H1 (cell line): ENCODE measurements around the gene SV2B. TPM values are rescaled to one million over a fixed set of nuclear protein-coding genes. Genes with fewer than 3 reads are reported as not detected.

Source experiments
- CTCF ChIA-PET: fragments of 300-600 bp; sonication (Branson Sonifier 250); formaldehyde crosslinking; loops from one replicate; lab custom pipeline; 2021; ENCODE audit not compliant: partially characterized antibody; lab: Charles Lee
- POLR2A ChIA-PET: fragments of 300-600 bp; sonication (Branson Sonifier 250); formaldehyde crosslinking; loops from one replicate; lab custom pipeline; 2021; ENCODE audit warnings: inconsistent platforms; ENCODE audit not compliant: partially characterized antibody; lab: Charles Lee
- DNase-seq, 2 experiments: peaks; one replicate each; pipeline versions ENCODE4 v3.0.0 to v3.0.0-alpha.2; 2010 to 2022; ENCODE audit warnings: low spot score in 2 of 2, low read depth in 1 of 2, mixed read lengths in 1 of 2
- FAIRE-seq: peaks from 2 replicates; lab custom pipeline; 2011; peaks lifted over from hg19 to GRCh38; lab: Jason Lieb, UNC
- H2AFZ ChIP-seq: 2 replicates; pipeline ENCODE4 v1.8.1; 2012; ENCODE audit warnings: low read length, inconsistent platforms
- H2AK5ac ChIP-seq: 2 replicates; pipeline ENCODE4 v1.6.1; 2013; ENCODE audit warnings: low read depth, low read length
- H2BK120ac ChIP-seq: replicated peaks from 2 replicates; pipeline ENCODE3; 2013; ENCODE audit warnings: low read depth, low read length, inconsistent platforms
- H2BK12ac ChIP-seq: 2 replicates; pipeline ENCODE4 v1.6.1; 2013; ENCODE audit warnings: low read depth, low read length
- H2BK15ac ChIP-seq: 2 replicates; pipeline ENCODE4 v1.6.1; 2013; ENCODE audit warnings: low read length
- H2BK20ac ChIP-seq: 2 replicates; pipeline ENCODE4 v1.6.1; 2013; ENCODE audit warnings: low read length
- H2BK5ac ChIP-seq: 2 replicates; pipeline ENCODE4 v1.6.1; 2013; ENCODE audit warnings: low read depth, low read length
- H3K14ac ChIP-seq: 2 replicates; pipeline ENCODE4 v1.6.1; 2013; ENCODE audit warnings: inconsistent platforms; ENCODE audit not compliant: insufficient read length
- H3K18ac ChIP-seq: 2 replicates; pipeline ENCODE4 v1.6.1; 2013; ENCODE audit warnings: low read length; ENCODE audit errors: extremely low read depth
- H3K23ac ChIP-seq: 2 replicates; pipeline ENCODE4 v1.6.1; 2013; ENCODE audit warnings: inconsistent platforms; ENCODE audit not compliant: insufficient read length
- H3K23me2 ChIP-seq: 2 replicates; pipeline ENCODE4 v1.6.1; 2013; ENCODE audit warnings: low read depth, low read length
- H3K27ac ChIP-seq: 2 replicates; pipeline ENCODE4 v1.6.1; 2011; ENCODE audit warnings: low read depth, low read length, inconsistent platforms
- H3K27me3 ChIP-seq, 4 experiments: replicated peaks in 1 of 4; 1 replicate in 1 of 4; 2 replicates in 3 of 4; pipeline versions ENCODE4 v1.6.1 to v1.8.1; 2011 to 2013; ENCODE audit warnings: low read length in 3 of 4, mild to moderate bottlenecking in 3 of 4, inconsistent platforms in 2 of 4, mixed read lengths in 2 of 4, moderate library complexity in 1 of 4; ENCODE audit not compliant: control insufficient read depth in 3 of 4, insufficient read depth in 3 of 4; ENCODE audit errors: extremely low read depth in 1 of 4
- H3K36me3 ChIP-seq, 4 experiments: 2 replicates each; pipeline versions ENCODE4 v1.6.1 to v1.8.1; 2011 to 2013; ENCODE audit warnings: mild to moderate bottlenecking in 4 of 4, low read length in 3 of 4, moderate library complexity in 2 of 4, control low read depth in 1 of 4, inconsistent platforms in 1 of 4; ENCODE audit not compliant: insufficient read depth in 4 of 4, control insufficient read depth in 2 of 4
- H3K4ac ChIP-seq: replicated peaks from 2 replicates; pipeline ENCODE3; 2013; ENCODE audit warnings: low read length, low read depth, mixed read lengths, inconsistent platforms; ENCODE audit not compliant: insufficient read length
- H3K4me1 ChIP-seq, 4 experiments: replicated peaks in 1 of 4; 1 replicate in 1 of 4; 2 replicates in 3 of 4; pipeline versions ENCODE4 v1.6.1 to v1.8.1; 2011 to 2013; ENCODE audit warnings: low read length in 3 of 4, inconsistent platforms in 2 of 4, mixed read lengths in 1 of 4; ENCODE audit not compliant: insufficient read depth in 4 of 4, control insufficient read depth in 3 of 4
- H3K4me2 ChIP-seq, 2 experiments: 2 replicates each; pipeline versions ENCODE4 v1.6.1 to v1.8.1; 2011 to 2013; ENCODE audit warnings: low read depth in 2 of 2, low read length in 2 of 2, control low read depth in 1 of 2, inconsistent platforms in 1 of 2, mild to moderate bottlenecking in 1 of 2; ENCODE audit not compliant: insufficient read depth in 1 of 2
- H3K4me3 ChIP-seq, 4 experiments: fragments of 200-600, 300-600 bp in 1 of 4; sonication (generic), shearing (Covaris generic), sonication (Bioruptor Twin) in 1 of 4; 2 replicates each; pipeline versions ENCODE4 v1.5.1 to v1.8.1; 2011 to 2016; ENCODE audit warnings: low read length in 4 of 4, low read depth in 3 of 4, control low read depth in 2 of 4, inconsistent platforms in 2 of 4, mild to moderate bottlenecking in 2 of 4, mixed read lengths in 1 of 4, moderate library complexity in 1 of 4; ENCODE audit not compliant: insufficient read depth in 2 of 4; ENCODE audit errors: extremely low read depth in 1 of 4
- H3K56ac ChIP-seq: replicated peaks from 2 replicates; pipeline ENCODE3; 2013; ENCODE audit warnings: low read depth, mild to moderate bottlenecking, mixed read lengths, low read length, inconsistent platforms; ENCODE audit not compliant: insufficient read length
- H3K79me1 ChIP-seq: 2 replicates; pipeline ENCODE4 v1.6.1; 2013; ENCODE audit warnings: low read depth, low read length, control low read depth
- H3K79me2 ChIP-seq, 2 experiments: 2 replicates each; pipeline versions ENCODE4 v1.6.1 to v1.8.1; 2012 to 2013; ENCODE audit warnings: low read length in 2 of 2, mild to moderate bottlenecking in 2 of 2, inconsistent platforms in 1 of 2; ENCODE audit not compliant: insufficient read depth in 2 of 2, control insufficient read depth in 1 of 2
- H3K9ac ChIP-seq, 4 experiments: replicated peaks in 1 of 4; 1 replicate in 1 of 4; 2 replicates in 3 of 4; pipeline versions ENCODE4 v1.6.1 to v1.8.1; 2011 to 2013; ENCODE audit warnings: low read depth in 3 of 4, low read length in 3 of 4, control low read depth in 2 of 4, mild to moderate bottlenecking in 2 of 4, moderate library complexity in 2 of 4, inconsistent platforms in 1 of 4; ENCODE audit errors: extremely low read depth in 1 of 4
- H3K9me3 ChIP-seq, 2 experiments: 2 replicates each; pipeline versions ENCODE4 v1.6.1 to v1.8.1; 2012 to 2013; ENCODE audit warnings: mild to moderate bottlenecking in 2 of 2, moderate library complexity in 2 of 2, control low read depth in 1 of 2, inconsistent platforms in 1 of 2, low read depth in 1 of 2, low read length in 1 of 2, mixed read lengths in 1 of 2; ENCODE audit not compliant: insufficient read depth in 2 of 2
- H4K20me1 ChIP-seq, 2 experiments: replicated peaks in 1 of 2; 2 replicates each; pipeline versions ENCODE3 to v1.8.1; 2011 to 2013; ENCODE audit warnings: inconsistent platforms in 2 of 2, low read length in 2 of 2, mild to moderate bottlenecking in 1 of 2; ENCODE audit not compliant: insufficient read depth in 2 of 2, control insufficient read depth in 1 of 2
- H4K5ac ChIP-seq: 2 replicates; pipeline ENCODE4 v1.6.1; 2013; ENCODE audit warnings: low read length, low read depth, mixed read lengths, inconsistent platforms; ENCODE audit not compliant: insufficient read length
- H4K8ac ChIP-seq: 2 replicates; pipeline ENCODE4 v1.8.0; 2013; ENCODE audit warnings: mild to moderate bottlenecking, moderate library complexity, low read length, inconsistent platforms; ENCODE audit not compliant: insufficient read depth; ENCODE audit errors: extremely low read depth
- H4K91ac ChIP-seq: replicated peaks from 2 replicates; pipeline ENCODE3; 2013; ENCODE audit warnings: low read length, mixed read lengths, inconsistent platforms; ENCODE audit not compliant: insufficient read length
- ATF3 ChIP-seq: IDR thresholded peaks from 2 replicates; pipeline ENCODE4 v1.6.1; 2011; ENCODE audit warnings: low read depth, mild to moderate bottlenecking, low read length; ENCODE audit not compliant: insufficient read depth
- CTCF ChIP-seq, 3 experiments: IDR thresholded peaks; 1 replicate in 2 of 3; 2 replicates in 1 of 3; pipeline versions ENCODE4 v1.5.1 to v1.6.1; 2011; ENCODE audit warnings: low read length in 3 of 3, mild to moderate bottlenecking in 3 of 3, inconsistent platforms in 2 of 3, low read depth in 1 of 3, moderate library complexity in 1 of 3; ENCODE audit not compliant: insufficient read depth in 1 of 3; ENCODE audit errors: control extremely low read depth in 1 of 3
- POLR2A ChIP-seq, 2 experiments: IDR thresholded peaks; 1 replicate in 1 of 2; 2 replicates in 1 of 2; pipeline ENCODE4 v1.6.1; 2011; ENCODE audit warnings: low read depth in 2 of 2, low read length in 2 of 2, mild to moderate bottlenecking in 2 of 2; ENCODE audit errors: control extremely low read depth in 1 of 2
- RBBP5 ChIP-seq: IDR thresholded peaks from 2 replicates; pipeline ENCODE4 v1.7.1; 2012; ENCODE audit warnings: low read depth, mild to moderate bottlenecking, inconsistent platforms, low read length, moderate library complexity, borderline replicate concordance
- RFX5 ChIP-seq: IDR thresholded peaks from 2 replicates; pipeline ENCODE4 v1.6.1; 2011; ENCODE audit warnings: low read depth, low read length, improper control_type of control experiment, borderline replicate concordance
- SAP30 ChIP-seq: fragments of 300-600 bp; sonication (generic); IDR thresholded peaks from 2 replicates; pipeline ENCODE4 v1.7.1; 2012; ENCODE audit warnings: low read length, moderate library complexity, mild to moderate bottlenecking, inconsistent platforms; ENCODE audit not compliant: insufficient read depth, insufficient replicate concordance
- SUZ12 ChIP-seq: fragments of 200-600 bp; sonication (generic); IDR thresholded peaks from 2 replicates; pipeline ENCODE4 v1.6.1; 2012; ENCODE audit warnings: mild to moderate bottlenecking, inconsistent platforms, low read length, moderate library complexity, mixed read lengths
- TAF1 ChIP-seq: IDR thresholded peaks from 2 replicates; pipeline ENCODE4 v1.6.1; 2011; ENCODE audit warnings: mild to moderate bottlenecking, low read depth, low read length
- TAF7 ChIP-seq: optimal IDR thresholded peaks from 2 replicates; pipeline ENCODE3; 2011; ENCODE audit warnings: low read depth, mild to moderate bottlenecking, inconsistent platforms, low read length, moderate library complexity, borderline replicate concordance
- TBP ChIP-seq: IDR thresholded peaks from 2 replicates; pipeline ENCODE4 v1.6.1; 2011; ENCODE audit warnings: low read depth, low read length, improper control_type of control experiment
- TCF12 ChIP-seq: IDR thresholded peaks from 2 replicates; pipeline ENCODE4 v1.6.1; 2011; ENCODE audit warnings: low read depth, mild to moderate bottlenecking, low read length
- WGBS, 2 experiments: shearing (Covaris generic) in 1 of 2; methylation state at CpG; one replicate each; pipeline versions ENCODE4 v1.1.6 to v1.1.7; 2013 to 2015; ENCODE audit warnings: low lambda C conversion rate in 2 of 2, mixed read lengths in 2 of 2, inconsistent platforms in 1 of 2, low coverage in 1 of 2, missing lambda C conversion rate in 1 of 2; ENCODE audit not compliant: insufficient replicate concordance in 2 of 2, insufficient coverage in 1 of 2, insufficient read length in 1 of 2; ENCODE audit errors: extremely low coverage in 1 of 2, missing lambda C conversion rate in 1 of 2; 5-methylcytosine and 5-hydroxymethylcytosine counted together
- polyA plus RNA-seq, 7 experiments: library from polyadenylated mRNA; depleted of rRNA in 3 of 7; stranded (reverse) in 5 of 7; unstranded in 2 of 7; fragments of >200 nt in 5 of 7; fragments of 200-250 nt in 2 of 7; gene quantifications; 1 replicate in 5 of 7; 2 replicates in 1 of 7; 4 replicates in 1 of 7; pipeline versions ENCODE4 v1.2.1 to v1.2.3, GENCODE V29; 2011 to 2013; ENCODE audit warnings: missing spikeins in 2 of 7, mixed read lengths in 2 of 7
- total RNA-seq: library from RNA; stranded (reverse); fragmentation: NEBNext Ultra II Directional; extraction: Animal tissue kit (Norgen Biotek cat#: 25700); gene quantifications from 2 replicates; pipeline ENCODE4 v1.2.1, GENCODE V29; 2021

Gene SV2B
- total and polyA plus RNA-seq, 2 of the 8 experiments (the other 6 are each of a cell fraction or from before 2014, with no cell fraction given): 0.09 to 0.20 TPM

GRCh38 chr15:91061997-91062396 lies 38.1 kb upstream of the SV2B start:
- Histone ChIP-seq H2BK5ac (no peak overlapping the region), H3K27me3 (no peaks in the 10 kb centered on the region; a peak in 1 of 7 replicates), H3K79me1 (no peaks in the 10 kb centered on the region), H4K91ac (no peak overlapping the region), H3K4me1 (no peaks in the 10 kb centered on the region), H2AK5ac (no peak overlapping the region), H3K36me3 (no peaks in the 10 kb centered on the region), H4K20me1 (no peaks in the 10 kb centered on the region), H3K4ac (no peak overlapping the region), H3K9ac (no peak overlapping the region), H2AFZ (peak overlapping the region; percentile 2; the same call in 1 of the 2 replicates), H3K56ac (no peak overlapping the region), H2BK12ac (no peak overlapping the region), H3K23ac (no peak overlapping the region), H2BK15ac (no peak overlapping the region), H3K4me2 (no peak overlapping the region), H3K14ac (no peak overlapping the region), H3K4me3 (no peak overlapping the region), H3K18ac (no peak overlapping the region), H3K9me3 (peaks cover 4 to 13% of the 10 kb centered on the region in 2 experiments; a peak in 3 of 4 replicates), H4K8ac (no peak overlapping the region), H4K5ac (no peak overlapping the region), H2BK120ac (no peak overlapping the region), H3K27ac (no peak overlapping the region), H2BK20ac (no peak overlapping the region), H3K79me2 (no peaks in the 10 kb centered on the region), H3K23me2 (no peaks in the 10 kb centered on the region)
- CTCF ChIA-PET: interaction anchor here (0.7 to 3.4 kb wide), 5 partner anchors 9 to 206 kb away, joined by 3 to 15 read pairs (median 4); no protein-coding TSS in a partner anchor
- DNase-seq (no peak), FAIRE-seq (no peak)
- WGBS, 2 experiments: 90% methylated on average over 5 of the region's 5 CpGs; no CpG with 5 or more reads in 1 of the 2 experiments
- no peak for TF ChIP-seq CTCF (IDR thresholded peaks at IDR 0.05; ENCODE audit: control extremely low read depth in 1 of 3, insufficient read depth in 1 of 3, low read depth in 1 of 3, low read length in 3 of 3)
- TF ChIP-seq TBP: no peak
- no peak for TF ChIP-seq ATF3
- no peak for TF ChIP-seq RBBP5
- no peak for TF ChIP-seq SAP30
- no peak for TF ChIP-seq TCF12
- no peak for TF ChIP-seq POLR2A (IDR thresholded peaks at IDR 0.05; ENCODE audit: control extremely low read depth in 1 of 2, low read depth in 2 of 2, low read length in 2 of 2)
- TF ChIP-seq TAF1: no peak
- TF ChIP-seq SUZ12: no peak
- TF ChIP-seq RFX5: no peak
- no peak for TF ChIP-seq TAF7
- POLR2A ChIA-PET: no interaction called here
